OCI-LY7 (cell line): ENCODE data around the gene TANGO2. TPM values are rescaled to one million over a fixed set of nuclear protein-coding genes. Genes with fewer than 3 reads are reported as not detected.

Experiments used
- BruUV-seq: library from RNA; stranded (reverse); fragments of 400-500 nt; replicated peaks from 2 replicates; lab custom pipeline; 2021; lab: Mats Ljungman, UMichigan
- CTCF ChIA-PET: fragments of 300-600 bp; sonication (Branson Sonifier 250); formaldehyde crosslinking; loops from one replicate; lab custom pipeline; 2022; ENCODE audit warnings: antibody characterized with exemption; ENCODE audit not compliant: unreplicated experiment; lab: Charles Lee
- POLR2A ChIA-PET: fragments of 300-600 bp; sonication (Branson Sonifier 250); formaldehyde crosslinking; loops from one replicate; lab custom pipeline; 2022; ENCODE audit warnings: antibody characterized with exemption; lab: Charles Lee
- DNase-seq: peaks from one replicate; pipeline ENCODE4 v3.0.0-alpha.2; 2015; ENCODE audit warnings: low spot score
- H2AFZ ChIP-seq: fragments of 200-600 bp; sonication (generic), shearing (Covaris generic); 2 replicates; pipeline ENCODE4 v1.6.1; 2014; ENCODE audit warnings: mild to moderate bottlenecking, antibody characterized with exemption, low read length, moderate library complexity
- H3K27ac ChIP-seq: fragments of 200-600 bp; sonication (generic); 2 replicates; pipeline ENCODE4 v1.5.1; 2014; ENCODE audit warnings: mixed run types, low read depth, mild to moderate bottlenecking, moderate library complexity, low read length, inconsistent platforms; ENCODE audit not compliant: poor library complexity, severe bottlenecking
- H3K36me3 ChIP-seq: fragments of 200-600 bp; sonication (generic); 2 replicates; pipeline ENCODE4 v1.6.1; 2014; ENCODE audit warnings: mild to moderate bottlenecking, antibody characterized with exemption, low read length, moderate library complexity, mixed read lengths; ENCODE audit not compliant: insufficient read depth
- H3K4me1 ChIP-seq: fragments of 200-600 bp; sonication (generic); 2 replicates; pipeline ENCODE4 v1.5.1; 2014; ENCODE audit warnings: mild to moderate bottlenecking, low read length; ENCODE audit not compliant: insufficient read depth, poor library complexity, severe bottlenecking
- H3K4me2 ChIP-seq: fragments of 200-600 bp; sonication (generic); 2 replicates; pipeline ENCODE4 v1.6.1; 2014; ENCODE audit warnings: mild to moderate bottlenecking, low read length
- H3K4me3 ChIP-seq: fragments of 200-600 bp; sonication (generic); 2 replicates; pipeline ENCODE4 v1.5.1; 2014; ENCODE audit warnings: mild to moderate bottlenecking, low read depth, low read length; ENCODE audit not compliant: poor library complexity, severe bottlenecking
- H3K79me2 ChIP-seq: fragments of 200-600 bp; sonication (generic); 2 replicates; pipeline ENCODE4 v1.6.1; 2016; ENCODE audit warnings: low read depth, mild to moderate bottlenecking, low read length, moderate library complexity, mixed read lengths; ENCODE audit not compliant: insufficient read depth
- H3K9me2 ChIP-seq: fragments of 200-600 bp; sonication (generic); 2 replicates; pipeline ENCODE4 v1.6.1; 2016; ENCODE audit warnings: mild to moderate bottlenecking, low read length, mixed read lengths; ENCODE audit not compliant: insufficient read depth
- H3K9me3 ChIP-seq: fragments of 200-600 bp; sonication (generic); 2 replicates; pipeline ENCODE4 v1.6.1; 2014; ENCODE audit warnings: mild to moderate bottlenecking, mixed run types, low read length, mixed read lengths
- H4K20me1 ChIP-seq: fragments of 200-600 bp; sonication (generic); 2 replicates; pipeline ENCODE4 v1.6.1; 2014; ENCODE audit warnings: mild to moderate bottlenecking, antibody characterized with exemption, low read length, moderate library complexity, mixed read lengths; ENCODE audit not compliant: insufficient read depth
- EZH2phosphoT487 ChIP-seq: fragments of 200-600 bp; sonication (generic); IDR thresholded peaks from 2 replicates; pipeline ENCODE4 v1.6.1; 2018; ENCODE audit warnings: low read depth, borderline replicate concordance, mild to moderate bottlenecking, mixed run types, antibody characterized with exemption, low read length, moderate library complexity, mixed read lengths
- intact Hi-C: fragments of 100-400 bp; cut with micrococcal nuclease; formaldehyde crosslinking; loops from one replicate; pipeline ENCODE4 v1.10.0; 2022; ENCODE audit not compliant: unreplicated experiment
- total RNA-seq, 2 experiments: library from RNA; depleted of rRNA in 1 of 2; stranded (reverse); fragments of >200 nt in 1 of 2; shearing (Covaris generic) in 1 of 2; gene quantifications; 2 replicates each; pipeline ENCODE4 v1.2.3, GENCODE V29; 2014 to 2022
- TF ChIP-seq, protein P1 (sequence below): fragments of 200-600 bp; sonication (generic); conservative IDR thresholded peaks from 2 replicates; pipeline ENCODE4 v1.5.1; 2014; ENCODE audit warnings: mild to moderate bottlenecking, antibody characterized with exemption, low read length, moderate library complexity, mixed read lengths

TANGO2 gene
- total RNA-seq, 2 experiments from 2014 or later: 18.3 to 23.3 TPM

GRCh38 chr22:19979712-19980493, 41.0 kb upstream of the TANGO2 start:
- no peak overlapping the region for H3K4me3 ChIP-seq
- BruUV-seq: no TSS peak
- H3K4me2 ChIP-seq: no peak overlapping the region
- no peak for TF ChIP-seq EZH2phosphoT487
- TF ChIP-seq, protein P1, sequence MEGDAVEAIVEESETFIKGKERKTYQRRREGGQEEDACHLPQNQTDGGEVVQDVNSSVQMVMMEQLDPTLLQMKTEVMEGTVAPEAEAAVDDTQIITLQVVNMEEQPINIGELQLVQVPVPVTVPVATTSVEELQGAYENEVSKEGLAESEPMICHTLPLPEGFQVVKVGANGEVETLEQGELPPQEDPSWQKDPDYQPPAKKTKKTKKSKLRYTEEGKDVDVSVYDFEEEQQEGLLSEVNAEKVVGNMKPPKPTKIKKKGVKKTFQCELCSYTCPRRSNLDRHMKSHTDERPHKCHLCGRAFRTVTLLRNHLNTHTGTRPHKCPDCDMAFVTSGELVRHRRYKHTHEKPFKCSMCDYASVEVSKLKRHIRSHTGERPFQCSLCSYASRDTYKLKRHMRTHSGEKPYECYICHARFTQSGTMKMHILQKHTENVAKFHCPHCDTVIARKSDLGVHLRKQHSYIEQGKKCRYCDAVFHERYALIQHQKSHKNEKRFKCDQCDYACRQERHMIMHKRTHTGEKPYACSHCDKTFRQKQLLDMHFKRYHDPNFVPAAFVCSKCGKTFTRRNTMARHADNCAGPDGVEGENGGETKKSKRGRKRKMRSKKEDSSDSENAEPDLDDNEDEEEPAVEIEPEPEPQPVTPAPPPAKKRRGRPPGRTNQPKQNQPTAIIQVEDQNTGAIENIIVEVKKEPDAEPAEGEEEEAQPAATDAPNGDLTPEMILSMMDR: no peak
- POLR2A ChIA-PET: interaction anchor here (0.5 to 0.6 kb wide), 2 partner anchors 71 to 383 kb away, joined by 3 to 4 read pairs; no protein-coding TSS in a partner anchor
- CTCF ChIA-PET: no interaction called here
- no peak overlapping the region for H2AFZ ChIP-seq
- H3K36me3 ChIP-seq: no peaks in the 10 kb centered on the region
- DNase-seq: no peak
- peaks cover 10% of the 10 kb centered on the region for H3K4me1 ChIP-seq
- H3K27ac ChIP-seq: no peak overlapping the region
- intact Hi-C loops: no loop called here
- no peaks in the 10 kb centered on the region for H3K79me2 ChIP-seq
- H3K9me3 ChIP-seq: no peaks in the 10 kb centered on the region
- H3K9me2 ChIP-seq: no peaks in the 10 kb centered on the region
- no peaks in the 10 kb centered on the region for H4K20me1 ChIP-seq

DNA sequence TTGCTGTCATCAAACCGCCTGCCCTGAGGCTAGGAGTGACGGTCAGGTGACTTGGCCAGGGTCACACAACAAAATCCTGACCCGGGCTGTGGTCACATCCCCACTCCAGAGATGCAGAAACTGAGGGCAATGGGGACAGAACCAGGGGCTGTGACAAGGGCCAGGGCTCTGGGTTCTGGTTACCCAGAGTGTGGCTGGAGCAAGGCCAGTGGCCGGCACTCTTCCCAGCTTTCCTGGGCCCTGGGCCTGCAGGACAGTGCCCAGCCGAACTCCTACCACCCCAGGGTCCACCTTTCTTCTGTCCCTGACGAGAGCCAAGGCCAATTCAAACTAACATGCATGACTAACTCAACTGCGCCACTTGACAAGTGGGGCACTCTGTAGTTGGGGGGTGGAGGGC, 40.1 kb upstream of the TANGO2 start:
- Histone ChIP-seq H3K27ac (no peak overlapping the region), H3K4me2 (no peak overlapping the region), H3K36me3 (no peaks in the 10 kb centered on the region), H3K4me1 (peaks cover 1% of the 10 kb centered on the region), H3K79me2 (no peaks in the 10 kb centered on the region), H3K9me3 (no peaks in the 10 kb centered on the region), H3K4me3 (no peak overlapping the region), H4K20me1 (no peaks in the 10 kb centered on the region), H3K9me2 (no peaks in the 10 kb centered on the region), H2AFZ (no peak overlapping the region)
- TF ChIP-seq EZH2phosphoT487: no peak
- TF ChIP-seq, protein P1: no peak
- intact Hi-C loops: no loop called here
- ChIA-PET POLR2A (interaction anchor here (0.6 kb wide), 1 partner anchor 70 kb away, joined by 3 read pairs; no protein-coding TSS in a partner anchor), CTCF (no interaction called here)
- no TSS peak for BruUV-seq
- DNase-seq: no peak
